ENCODE results near the gene HNF4A. TPM values are rescaled to one million over a fixed set of nuclear protein-coding genes. Genes with fewer than 3 reads are reported as not detected.

The HNF4A gene
- total and polyA plus RNA-seq, 7 donors, result 0.27 to 124 (median 52.9) TPM; not detected in 2

- WGBS, 2 donors, result 77 to 84% methylated on average over 4 of the region's 4 CpGs
- intact Hi-C loops (cut with DNase I), result no loop called here
- no peak for DNase-seq
Measured at GRCh38 chr20:44420497-44420896, 65.0 kb downstream of the HNF4A start.

GRCh38 chr20:44422083-44422482 is 66.6 kb downstream of the HNF4A start:
- WGBS, 2 donors, result 48 to 61% methylated on average over 3 of the region's 3 CpGs
- Histone ChIP-seq H3K27me3 (peaks cover 0 to 15% (median 0%) of the 10 kb centered on the region in 3 donors), H3K36me3 (no peaks in the 10 kb centered on the region), H3K4me3 (no peak overlapping the region), H3K4me1 (no peaks in the 10 kb centered on the region), H3K27ac (no peak overlapping the region), H3K9me3 (no peaks in the 10 kb centered on the region)
- intact Hi-C loops (cut with DNase I), result no loop called here
- TF ChIP-seq POLR2AphosphoS5 (IDR thresholded peaks at IDR 0.05) (no peak), EP300 (IDR thresholded peaks at IDR 0.05) (no peak), CTCF (IDR thresholded peaks at IDR 0.05) (no peak), POLR2A (IDR thresholded peaks at IDR 0.05) (no peak)
- no peak for DNase-seq

More at GRCh38 chr20:44420497-44420896, 65.0 kb downstream of the HNF4A start:
- Histone ChIP-seq H3K27me3 (peaks cover 0 to 15% (median 0%) of the 10 kb centered on the region in 3 donors), H3K4me3 (no peak overlapping the region), H3K9me3 (no peaks in the 10 kb centered on the region), H3K4me1 (no peaks in the 10 kb centered on the region), H3K27ac (no peak overlapping the region), H3K36me3 (no peaks in the 10 kb centered on the region)
- TF ChIP-seq POLR2AphosphoS5 (IDR thresholded peaks at IDR 0.05) (no peak), CTCF (IDR thresholded peaks at IDR 0.05) (no peak), EP300 (IDR thresholded peaks at IDR 0.05) (no peak), POLR2A (IDR thresholded peaks at IDR 0.05) (no peak)

GRCh38 chr20:44423480-44423879 is 68.0 kb downstream of the HNF4A start:
- no peaks in the 10 kb centered on the region for H3K4me1 ChIP-seq
- intact Hi-C loops (cut with DNase I), result no loop called here
- no peak overlapping the region for H3K4me3 ChIP-seq
- H3K27ac ChIP-seq, result no peak overlapping the region
- DNase-seq, result no peak
- 57 to 75% methylated on average over 5 of the region's 5 CpGs for WGBS, 2 donors
- peaks cover 0 to 15% (median 0%) of the 10 kb centered on the region in 3 donors for H3K27me3 ChIP-seq
- H3K36me3 ChIP-seq, result no peaks in the 10 kb centered on the region
- no peaks in the 10 kb centered on the region for H3K9me3 ChIP-seq
- TF ChIP-seq EP300 (IDR thresholded peaks at IDR 0.05), result no peak
- TF ChIP-seq POLR2AphosphoS5 (IDR thresholded peaks at IDR 0.05), result no peak
- no peak for TF ChIP-seq POLR2A (IDR thresholded peaks at IDR 0.05)
- no peak for TF ChIP-seq CTCF (IDR thresholded peaks at IDR 0.05)

GRCh38 chr20:44424039-44424495 is 68.6 kb downstream of the HNF4A start:
- 87 to 89% methylated on average over 14 of the region's 14 CpGs for WGBS, 2 donors
- Histone ChIP-seq H3K4me1 (no peaks in the 10 kb centered on the region), H3K9me3 (no peaks in the 10 kb centered on the region), H3K27me3 (peaks cover 0 to 15% (median 0%) of the 10 kb centered on the region in 3 donors), H3K36me3 (no peaks in the 10 kb centered on the region), H3K27ac (no peak overlapping the region), H3K4me3 (no peak overlapping the region)
- intact Hi-C loops (cut with DNase I), result no loop called here
- no peak for DNase-seq
- TF ChIP-seq POLR2AphosphoS5 (IDR thresholded peaks at IDR 0.05) (no peak), EP300 (IDR thresholded peaks at IDR 0.05) (no peak), POLR2A (IDR thresholded peaks at IDR 0.05) (no peak), CTCF (IDR thresholded peaks at IDR 0.05) (no peak)

DNA sequence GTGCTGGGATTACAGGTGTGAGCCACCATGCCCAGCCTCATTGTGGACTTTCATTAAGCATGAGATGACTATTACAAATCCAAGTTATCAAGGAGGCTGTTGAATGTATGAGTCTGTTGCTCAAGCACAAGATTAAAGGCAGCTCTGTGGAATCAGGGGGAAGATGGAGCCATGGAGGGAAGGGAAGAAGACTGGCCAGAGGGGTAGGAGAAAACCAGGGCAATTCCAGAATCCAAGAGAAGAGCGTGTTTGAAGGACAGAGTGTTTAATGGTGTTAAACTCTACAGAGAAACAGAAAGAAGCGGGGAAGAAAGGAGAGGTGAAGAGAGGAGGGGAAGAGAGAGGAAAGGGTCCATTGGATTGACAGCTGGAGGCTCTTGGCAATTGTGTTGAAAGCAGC is 70.4 kb downstream of the HNF4A start:
- intact Hi-C loops (cut with DNase I), result no loop called here
- no peak for DNase-seq
- Histone ChIP-seq H3K27ac (no peak overlapping the region), H3K4me3 (no peak overlapping the region), H3K9me3 (no peaks in the 10 kb centered on the region), H3K36me3 (no peaks in the 10 kb centered on the region), H3K27me3 (peaks cover 0 to 18% (median 0%) of the 10 kb centered on the region in 3 donors), H3K4me1 (no peaks in the 10 kb centered on the region)
- WGBS, 2 donors, result 89 to 92% methylated on average over 2 of the region's 2 CpGs
- TF ChIP-seq CTCF (IDR thresholded peaks at IDR 0.05) (no peak), POLR2A (IDR thresholded peaks at IDR 0.05) (no peak), EP300 (IDR thresholded peaks at IDR 0.05) (no peak), POLR2AphosphoS5 (IDR thresholded peaks at IDR 0.05) (no peak)

Data from sigmoid colon (tissue), 7 donors.